PC-3 (cell line): ENCODE results near the gene TBC1D9. TPM values are rescaled to one million over a fixed set of nuclear protein-coding genes. Genes with fewer than 3 reads are reported as not detected.
A peak's percentile ranks its signal among the peaks of the same experiment; 100 is the strongest.

Source experiments
- ATAC-seq: fragments of 200-7000 bp; cut with Tn5 transposase; 2 replicates; pipeline ENCODE4 v1.9.1; 2020; ENCODE audit warnings: mild to moderate bottlenecking, moderate library complexity
- BruUV-seq: library from RNA; stranded (reverse); fragments of 400-500 nt; replicated peaks from 2 replicates; lab custom pipeline; 2021; lab: Mats Ljungman, UMichigan
- CTCF ChIA-PET: fragments of 300-600 bp; sonication (Branson Sonifier 250); formaldehyde crosslinking; loops from one replicate; lab custom pipeline; 2022; ENCODE audit warnings: antibody characterized with exemption; lab: Charles Lee
- POLR2A ChIA-PET: fragments of 300-600 bp; sonication (Branson Sonifier 250); formaldehyde crosslinking; loops from one replicate; lab custom pipeline; 2022; ENCODE audit warnings: antibody characterized with exemption; ENCODE audit not compliant: unreplicated experiment; lab: Charles Lee
- DNase-seq: peaks from one replicate; pipeline ENCODE4 v3.0.0-alpha.2; 2015
- H2AFZ ChIP-seq: fragments of 300-600 bp; sonication (generic); 2 replicates; pipeline ENCODE4 v1.6.0; 2016; ENCODE audit warnings: antibody characterized with exemption, low read length
- H3F3A ChIP-seq: fragments of 300-600 bp; sonication (generic); one replicate; pipeline ENCODE4 v1.6.0; 2017; ENCODE audit warnings: antibody characterized with exemption, low read length, control low read depth, mild to moderate bottlenecking; ENCODE audit not compliant: unreplicated experiment
- H3K27ac ChIP-seq: fragments of 300-600 bp; sonication (generic); 2 replicates; pipeline ENCODE4 v1.5.1; 2016; ENCODE audit warnings: mild to moderate bottlenecking, low read length
- H3K27me3 ChIP-seq: fragments of 300-600 bp; sonication (generic); 2 replicates; pipeline ENCODE4 v1.6.1; 2016; ENCODE audit warnings: low read length, mixed read lengths
- H3K36me3 ChIP-seq: fragments of 300-600 bp; sonication (generic); 2 replicates; pipeline ENCODE4 v1.6.1; 2016; ENCODE audit warnings: low read depth, mixed run types, low read length, mixed read lengths
- H3K4me1 ChIP-seq: fragments of 300-600 bp; sonication (generic); 2 replicates; pipeline ENCODE4 v1.5.1; 2016; ENCODE audit warnings: low read length; ENCODE audit not compliant: insufficient read depth
- H3K4me2 ChIP-seq: fragments of 300-600 bp; sonication (generic); 2 replicates; pipeline ENCODE4 v1.6.0; 2016; ENCODE audit warnings: low read length
- H3K4me3 ChIP-seq: fragments of 300-600 bp; sonication (generic); 2 replicates; pipeline ENCODE4 v1.5.1; 2016; ENCODE audit warnings: mild to moderate bottlenecking, low read length, mixed read lengths
- H3K79me2 ChIP-seq: fragments of 300-600 bp; sonication (generic); 2 replicates; pipeline ENCODE4 v1.6.1; 2017; ENCODE audit warnings: low read length, mixed read lengths
- H3K9ac ChIP-seq: fragments of 300-600 bp; sonication (generic); 2 replicates; pipeline ENCODE4 v1.6.0; 2016; ENCODE audit warnings: mild to moderate bottlenecking, low read length
- H3K9me2 ChIP-seq: fragments of 300-600 bp; sonication (generic); replicated peaks from 2 replicates; pipeline ENCODE4 v1.6.1; 2016; ENCODE audit warnings: mixed run types, low read length, mixed read lengths
- H3K9me3 ChIP-seq: fragments of 300-600 bp; sonication (generic); 2 replicates; pipeline ENCODE4 v1.6.1; 2016; ENCODE audit warnings: low read length, mixed read lengths
- H4K20me1 ChIP-seq: fragments of 300-600 bp; sonication (generic); 2 replicates; pipeline ENCODE4 v1.6.1; 2016; ENCODE audit warnings: low read length, mixed read lengths
- EZH2 ChIP-seq: fragments of 300-600 bp; sonication (generic); IDR thresholded peaks from one replicate; pipeline ENCODE4 v1.6.1; 2017; ENCODE audit warnings: antibody characterized with exemption, mild to moderate bottlenecking, low read length; ENCODE audit not compliant: unreplicated experiment
- EZH2phosphoT487 ChIP-seq: fragments of 300-600 bp; sonication (generic); IDR thresholded peaks from 2 replicates; pipeline ENCODE4 v1.6.1; 2018; ENCODE audit warnings: mild to moderate bottlenecking, antibody characterized with exemption, low read length, borderline replicate concordance
- intact Hi-C: fragments of 100-400 bp; cut with micrococcal nuclease; formaldehyde crosslinking; loops from 2 replicates; pipeline ENCODE4 v1.9.0; 2023
- total RNA-seq: library from RNA; depleted of rRNA; stranded (reverse); fragments of >200 nt; gene quantifications from 2 replicates; pipeline ENCODE4 v1.2.3, GENCODE V29; 2014
- TF ChIP-seq, protein P1 (sequence below): fragments of 300-600 bp; sonication (generic); conservative IDR thresholded peaks from 2 replicates; pipeline ENCODE4 v1.5.1; 2017; ENCODE audit warnings: antibody characterized with exemption, low read depth, mild to moderate bottlenecking, low read length

TBC1D9 gene
- total RNA-seq, 1 experiment from 2014 or later, result 11.2 TPM

- ChIA-PET POLR2A (no interaction called here), CTCF (no interaction called here)
- no peak for DNase-seq
- Histone ChIP-seq H4K20me1 (no peaks in the 10 kb centered on the region), H3K4me1 (no peaks in the 10 kb centered on the region), H3K27me3 (no peaks in the 10 kb centered on the region), H3K9me2 (no peaks in the 10 kb centered on the region), H3K79me2 (no peaks in the 10 kb centered on the region), H3K9me3 (no peaks in the 10 kb centered on the region), H3K4me2 (no peak overlapping the region), H3K27ac (no peak overlapping the region), H3F3A (no peaks in the 10 kb centered on the region), H2AFZ (no peak overlapping the region), H3K9ac (no peak overlapping the region), H3K36me3 (no peaks in the 10 kb centered on the region), H3K4me3 (no peak overlapping the region)
- TF ChIP-seq EZH2phosphoT487, result no peak
- intact Hi-C loops, result no loop called here
- ATAC-seq, result no peak
- no TSS peak for BruUV-seq
Measured at GRCh38 chr4:140695483-140695882, 60.7 kb downstream of the TBC1D9 start.

DNA sequence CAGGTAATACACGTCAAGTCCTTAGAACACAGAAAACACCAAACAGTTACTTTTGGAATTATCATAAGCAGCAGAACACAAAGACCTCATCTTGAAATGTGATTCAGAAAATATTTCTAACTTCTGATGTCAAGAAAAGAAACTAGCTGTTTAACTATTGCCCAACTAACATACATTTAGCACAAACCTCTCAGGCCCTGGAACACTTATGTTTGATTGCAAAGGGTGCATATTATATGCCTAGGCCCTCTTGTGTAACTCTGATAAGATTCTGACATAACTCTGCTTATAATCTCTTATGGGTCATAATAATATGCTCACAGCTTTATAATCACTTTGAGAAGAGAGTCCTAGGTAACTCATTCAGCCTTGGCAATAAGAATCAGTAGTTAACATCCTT is 62.6 kb downstream of the TBC1D9 start:
- no peaks in the 10 kb centered on the region for H3K36me3 ChIP-seq
- no peaks in the 10 kb centered on the region for H4K20me1 ChIP-seq
- no peaks in the 10 kb centered on the region for H3K9me3 ChIP-seq
- H3K79me2 ChIP-seq, result no peaks in the 10 kb centered on the region
- intact Hi-C loops, result loop anchor here (5.0 kb wide), 1 partner anchor 34 kb away; no protein-coding TSS in a partner anchor
- DNase-seq, result no peak
- no peak overlapping the region for H3K9ac ChIP-seq
- no peaks in the 10 kb centered on the region for H3K9me2 ChIP-seq
- no TSS peak for BruUV-seq
- TF ChIP-seq, protein P1, sequence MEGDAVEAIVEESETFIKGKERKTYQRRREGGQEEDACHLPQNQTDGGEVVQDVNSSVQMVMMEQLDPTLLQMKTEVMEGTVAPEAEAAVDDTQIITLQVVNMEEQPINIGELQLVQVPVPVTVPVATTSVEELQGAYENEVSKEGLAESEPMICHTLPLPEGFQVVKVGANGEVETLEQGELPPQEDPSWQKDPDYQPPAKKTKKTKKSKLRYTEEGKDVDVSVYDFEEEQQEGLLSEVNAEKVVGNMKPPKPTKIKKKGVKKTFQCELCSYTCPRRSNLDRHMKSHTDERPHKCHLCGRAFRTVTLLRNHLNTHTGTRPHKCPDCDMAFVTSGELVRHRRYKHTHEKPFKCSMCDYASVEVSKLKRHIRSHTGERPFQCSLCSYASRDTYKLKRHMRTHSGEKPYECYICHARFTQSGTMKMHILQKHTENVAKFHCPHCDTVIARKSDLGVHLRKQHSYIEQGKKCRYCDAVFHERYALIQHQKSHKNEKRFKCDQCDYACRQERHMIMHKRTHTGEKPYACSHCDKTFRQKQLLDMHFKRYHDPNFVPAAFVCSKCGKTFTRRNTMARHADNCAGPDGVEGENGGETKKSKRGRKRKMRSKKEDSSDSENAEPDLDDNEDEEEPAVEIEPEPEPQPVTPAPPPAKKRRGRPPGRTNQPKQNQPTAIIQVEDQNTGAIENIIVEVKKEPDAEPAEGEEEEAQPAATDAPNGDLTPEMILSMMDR, result no peak
- TF ChIP-seq EZH2phosphoT487 (no peak), EZH2 (no peak)
- H2AFZ ChIP-seq, result no peak overlapping the region
- no peaks in the 10 kb centered on the region for H3K27me3 ChIP-seq
- H3K4me3 ChIP-seq, result no peak overlapping the region
- H3K4me1 ChIP-seq, result peaks cover 4% of the 10 kb centered on the region; the same call in 1 of the 2 replicates
- ChIA-PET POLR2A (no interaction called here), CTCF (no interaction called here)
- H3K4me2 ChIP-seq, result no peak overlapping the region
- ATAC-seq, result no peak
- H3K27ac ChIP-seq, result no peak overlapping the region
- H3F3A ChIP-seq, result no peaks in the 10 kb centered on the region

- Histone ChIP-seq H3K9me2 (no peaks in the 10 kb centered on the region), H3F3A (no peaks in the 10 kb centered on the region), H3K27me3 (no peaks in the 10 kb centered on the region), H3K79me2 (no peaks in the 10 kb centered on the region), H3K9ac (no peak overlapping the region), H3K9me3 (no peaks in the 10 kb centered on the region), H3K4me2 (no peak overlapping the region), H3K4me3 (no peak overlapping the region), H3K36me3 (no peaks in the 10 kb centered on the region), H4K20me1 (no peaks in the 10 kb centered on the region), H2AFZ (no peak overlapping the region), H3K27ac (no peak overlapping the region), H3K4me1 (peaks cover 4% of the 10 kb centered on the region; the same call in 1 of the 2 replicates)
- ATAC-seq (peak; percentile 35), DNase-seq (peak; percentile 26)
- ChIA-PET POLR2A (no interaction called here), CTCF (no interaction called here)
- intact Hi-C loops, result loop anchor here (5.0 kb wide), 1 partner anchor 36 kb away; no protein-coding TSS in a partner anchor
- TF ChIP-seq EZH2phosphoT487 (no peak), EZH2 (no peak)
- TF ChIP-seq, protein P1, result no peak
- BruUV-seq, result no TSS peak
Measured at GRCh38 chr4:140691369-140691768, 64.8 kb downstream of the TBC1D9 start.
